Measurements from ENCODE around the gene DNAJC4.

DNAJC4 gene

DNA sequence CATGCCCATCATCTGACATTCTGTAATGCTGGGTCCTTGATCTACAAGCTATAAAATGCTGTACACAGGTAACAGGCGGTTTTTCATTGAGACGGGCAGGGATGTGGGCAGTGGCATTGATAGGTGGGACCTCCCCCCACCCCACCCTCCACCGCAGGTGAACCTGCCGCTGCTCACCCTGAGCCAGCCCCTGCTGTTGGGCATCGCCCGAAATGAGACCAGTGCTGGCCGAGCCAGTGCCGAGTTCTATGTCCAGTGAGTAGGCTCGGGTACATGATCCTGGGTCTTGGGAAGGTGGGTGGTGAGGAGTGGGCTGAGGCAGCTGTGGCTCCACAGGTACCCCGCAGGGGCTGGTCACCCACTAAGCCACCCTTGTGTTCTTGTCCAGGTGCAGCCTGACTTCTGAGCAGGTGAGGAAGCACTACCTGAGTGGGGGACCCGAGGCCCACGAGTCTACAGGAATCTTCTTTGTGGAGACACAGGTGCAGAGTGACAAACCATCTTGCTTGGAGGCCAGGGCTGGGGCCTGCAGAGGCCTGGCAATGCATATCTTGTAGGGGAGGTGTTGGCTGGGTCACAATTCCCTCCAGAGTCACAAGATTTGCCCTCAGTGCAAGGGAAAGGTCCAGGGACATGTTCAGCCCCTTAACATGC lies 1.1 kb upstream of the DNAJC4 start:
- no peak for FAIRE-seq

DNA sequence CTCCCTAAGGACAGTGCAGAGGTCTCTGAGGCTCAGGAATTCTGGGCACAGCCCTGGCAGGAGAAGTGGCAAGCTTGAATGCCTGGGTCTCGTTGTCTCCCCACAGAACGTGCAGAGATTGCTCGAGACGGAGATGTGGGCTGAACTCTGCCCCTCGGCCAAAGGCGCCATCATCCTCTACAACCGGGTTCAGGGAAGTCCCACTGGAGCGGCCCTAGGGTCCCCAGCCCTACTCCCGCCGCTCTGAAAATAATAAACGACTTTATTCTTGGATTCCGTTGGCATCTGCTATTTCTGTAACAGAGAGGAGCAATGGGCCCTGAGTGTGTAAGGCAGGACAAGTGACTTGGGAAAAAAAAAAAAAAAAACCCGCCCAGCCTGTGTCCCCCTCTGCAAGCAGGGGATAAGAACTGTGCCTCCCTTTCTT lies 591 bp upstream of the DNAJC4 start:
- FAIRE-seq (no peak), DNase-seq (ENCODE audit: low spot score) (no peak)

More for the DNA sequence above, 1.1 kb upstream of the DNAJC4 start:
- no peak for DNase-seq (ENCODE audit: low spot score)

DNA sequence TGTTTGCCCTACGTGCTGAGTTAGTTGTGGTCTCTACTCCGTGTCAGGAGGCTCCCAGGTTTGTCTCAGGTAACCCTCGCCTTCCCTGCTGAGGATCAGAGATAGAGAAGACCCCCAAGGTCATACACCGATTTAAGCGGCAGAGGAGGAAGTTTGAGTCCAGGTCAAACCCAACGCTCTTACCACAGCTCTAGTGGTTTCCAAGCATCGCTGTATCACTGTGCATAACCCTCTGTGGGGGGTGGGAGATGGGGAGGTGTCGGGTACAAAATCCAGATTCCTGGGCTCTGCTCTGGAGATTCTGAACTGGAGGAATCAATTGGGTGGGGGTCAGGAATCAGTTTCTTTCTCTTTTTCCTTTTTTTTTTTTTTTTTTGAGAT lies 627 bp downstream of the DNAJC4 start:
- DNase-seq (ENCODE audit: low spot score) (no peak), FAIRE-seq (no peak)

DNA sequence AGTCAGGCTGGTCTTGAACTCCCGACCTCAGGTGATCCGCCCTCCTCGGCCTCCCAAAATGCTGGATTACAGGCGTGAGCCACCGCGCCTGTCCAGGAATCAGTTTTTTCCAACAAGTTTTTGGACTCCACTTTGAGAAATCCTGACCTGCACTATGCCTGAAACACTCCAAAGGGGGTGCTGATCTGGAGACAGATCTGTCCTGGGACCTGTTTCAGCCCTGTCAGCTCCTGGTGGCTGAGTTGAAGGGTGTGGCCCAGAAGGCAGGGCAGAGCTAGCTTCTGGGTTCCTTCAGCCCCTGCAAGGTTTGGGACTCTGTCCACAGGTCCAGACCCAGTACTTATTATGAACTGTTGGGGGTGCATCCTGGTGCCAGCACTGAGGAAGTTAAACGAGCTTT lies 1.2 kb downstream of the DNAJC4 start:
- FAIRE-seq, result no peak

DNA sequence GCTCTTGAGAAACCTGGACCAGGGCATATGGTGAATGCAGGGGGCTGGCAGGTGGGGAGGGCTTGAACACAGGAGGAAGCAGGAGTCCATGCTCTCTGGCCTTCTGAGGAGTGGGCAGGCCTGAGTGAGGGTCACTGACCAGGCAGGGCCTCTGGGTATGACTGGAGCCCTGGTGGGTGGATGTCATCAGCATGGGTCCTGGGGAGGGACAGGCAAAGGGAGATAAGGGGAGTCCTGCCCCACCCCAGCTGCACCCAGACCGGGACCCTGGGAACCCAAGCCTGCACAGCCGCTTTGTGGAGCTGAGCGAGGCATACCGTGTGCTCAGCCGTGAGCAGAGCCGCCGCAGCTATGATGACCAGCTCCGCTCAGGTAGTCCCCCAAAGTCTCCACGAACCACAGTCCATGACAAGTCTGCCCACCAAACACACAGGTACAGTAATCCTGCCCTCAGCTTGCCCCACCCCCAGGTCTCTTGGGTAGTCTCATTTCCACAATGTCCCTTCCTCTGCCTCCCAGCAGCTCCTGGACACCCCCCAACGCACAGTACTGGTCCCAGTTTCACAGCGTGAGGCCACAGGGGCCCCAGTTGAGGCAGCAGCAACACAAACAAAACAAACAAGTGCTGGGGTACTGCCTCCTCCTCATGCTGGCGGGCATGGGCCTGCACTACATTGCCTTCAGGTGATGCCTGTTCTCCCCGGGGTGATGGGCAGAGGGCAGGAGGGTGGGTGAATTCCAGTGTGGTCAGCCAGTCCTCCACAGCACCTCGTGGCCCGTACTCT lies 2.0 kb downstream of the DNAJC4 start:
- FAIRE-seq (no peak), DNase-seq (ENCODE audit: low spot score) (no peak)

More for the DNA sequence above, 1.2 kb downstream of the DNAJC4 start:
- no peak for DNase-seq (ENCODE audit: low spot score)

DNA sequence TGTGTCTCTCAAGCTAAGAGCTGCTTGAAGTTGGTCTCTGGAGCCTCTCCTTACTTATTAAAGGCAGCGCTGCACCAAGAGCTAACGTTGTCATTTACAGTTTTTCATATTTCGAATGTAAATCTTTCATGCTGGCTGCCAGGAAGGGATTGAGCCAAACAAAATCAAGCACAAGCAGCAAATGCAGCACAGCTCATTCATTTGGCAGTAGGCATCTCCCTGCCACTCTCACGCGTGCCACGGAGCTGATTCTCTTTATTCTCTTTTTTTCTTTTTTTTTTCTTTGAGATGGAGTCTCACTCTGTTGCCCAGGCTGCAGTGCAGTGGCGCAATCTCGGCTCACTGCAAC lies 2.6 kb downstream of the DNAJC4 start:
- FAIRE-seq, result no peak
- no peak for DNase-seq (ENCODE audit: low spot score)

DNA sequence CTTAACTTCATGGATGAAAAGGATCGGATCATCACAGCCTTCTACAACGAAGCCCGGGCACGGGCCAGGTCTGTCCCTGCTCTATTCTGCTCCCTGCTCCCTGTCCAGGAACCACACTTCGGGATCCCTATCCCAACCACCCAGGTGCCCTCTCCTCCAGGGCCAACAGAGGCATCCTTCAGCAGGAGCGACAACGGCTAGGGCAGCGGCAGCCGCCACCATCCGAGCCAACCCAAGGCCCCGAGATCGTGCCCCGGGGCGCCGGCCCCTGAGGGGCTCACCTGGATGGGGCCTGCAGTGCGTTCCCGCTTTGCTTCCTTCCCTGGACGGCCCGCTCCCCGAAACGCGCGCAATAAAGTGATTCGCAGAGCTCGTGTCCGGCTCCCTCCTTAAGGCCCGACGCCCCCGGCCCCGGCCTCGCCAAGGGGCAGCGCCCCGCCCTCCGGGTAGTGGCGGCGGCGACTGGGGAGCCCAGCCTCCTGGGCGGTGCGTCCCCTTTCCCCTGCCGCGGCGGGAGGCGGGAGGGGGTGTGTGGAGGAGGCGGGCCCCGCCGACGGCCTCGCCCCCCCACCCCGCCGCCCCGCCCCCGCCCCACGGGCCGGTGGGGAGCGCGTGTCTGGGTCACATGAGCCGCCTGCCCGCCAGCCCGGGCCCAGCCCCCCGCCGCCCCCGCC lies 3.7 kb downstream of the DNAJC4 start, which contains the start of gene VEGFB:
VEGFB (plus strand) TSS at position 672 of the 674 bp plus-strand sequence. CDS start 250 bp downstream, outside the sequence.
- FAIRE-seq (no peak), DNase-seq (ENCODE audit: low spot score) (no peak)

DNA sequence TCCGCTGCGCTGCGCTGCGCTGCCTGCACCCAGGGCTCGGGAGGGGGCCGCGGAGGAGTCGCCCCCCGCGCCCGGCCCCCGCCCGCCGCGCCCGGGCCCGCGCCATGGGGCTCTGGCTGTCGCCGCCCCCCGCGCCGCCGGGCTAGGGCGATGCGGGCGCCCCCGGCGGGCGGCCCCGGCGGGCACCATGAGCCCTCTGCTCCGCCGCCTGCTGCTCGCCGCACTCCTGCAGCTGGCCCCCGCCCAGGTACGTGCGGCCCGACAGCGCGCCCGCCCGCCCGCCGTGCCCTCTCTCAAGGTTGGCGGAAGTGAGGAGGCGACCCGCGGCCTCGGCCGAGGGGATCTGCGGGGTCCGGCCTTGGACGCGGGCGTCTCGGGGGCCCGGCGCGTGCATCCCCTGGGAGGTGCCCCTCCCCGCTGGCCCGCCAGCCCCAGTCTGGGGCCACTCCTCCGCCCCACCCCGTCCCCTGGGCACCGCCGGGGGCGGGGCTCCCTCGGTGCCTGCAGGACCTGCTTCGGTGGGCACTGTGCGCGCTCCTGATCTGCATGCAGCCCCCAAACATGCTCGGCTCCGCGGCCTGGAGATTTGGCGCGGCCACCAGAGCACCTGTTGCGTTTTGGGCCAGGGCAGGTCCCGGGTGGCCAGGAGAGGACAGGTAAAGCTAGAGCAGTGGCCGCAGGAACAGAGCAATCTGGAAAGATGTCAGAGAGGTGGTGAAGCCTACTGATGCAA lies 4.5 kb downstream of the DNAJC4 start:
- DNase-seq (ENCODE audit: low spot score) (no peak), FAIRE-seq (no peak)

DNA sequence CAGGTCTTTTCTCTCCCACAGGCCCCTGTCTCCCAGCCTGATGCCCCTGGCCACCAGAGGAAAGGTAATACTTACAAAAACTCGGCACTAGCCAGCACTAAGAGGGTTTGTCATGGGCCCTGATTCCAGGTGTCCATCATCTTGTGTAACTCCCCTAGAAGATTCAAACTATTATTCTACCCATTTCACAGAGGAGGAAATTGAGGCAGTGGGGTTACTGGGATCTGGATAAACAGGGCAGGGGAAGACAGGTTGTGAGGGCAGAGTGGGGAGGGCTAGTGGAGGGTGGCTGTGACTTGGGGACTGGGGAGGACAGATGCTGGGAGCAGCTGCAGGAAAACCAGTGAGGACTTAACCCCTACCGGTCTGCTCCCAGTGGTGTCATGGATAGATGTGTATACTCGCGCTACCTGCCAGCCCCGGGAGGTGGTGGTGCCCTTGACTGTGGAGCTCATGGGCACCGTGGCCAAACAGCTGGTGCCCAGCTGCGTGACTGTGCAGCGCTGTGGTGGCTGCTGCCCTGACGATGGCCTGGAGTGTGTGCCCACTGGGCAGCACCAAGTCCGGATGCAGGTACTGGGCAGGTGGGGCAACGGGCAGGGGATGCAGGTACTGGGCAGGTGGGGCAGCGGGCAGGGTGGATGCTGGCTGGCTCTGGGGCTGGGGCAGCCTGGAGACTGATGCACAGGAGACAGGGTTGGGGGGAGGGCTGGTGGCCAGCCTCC lies 5.3 kb downstream of the DNAJC4 start:
- no peak for DNase-seq (ENCODE audit: low spot score)
- no peak for FAIRE-seq

DNA sequence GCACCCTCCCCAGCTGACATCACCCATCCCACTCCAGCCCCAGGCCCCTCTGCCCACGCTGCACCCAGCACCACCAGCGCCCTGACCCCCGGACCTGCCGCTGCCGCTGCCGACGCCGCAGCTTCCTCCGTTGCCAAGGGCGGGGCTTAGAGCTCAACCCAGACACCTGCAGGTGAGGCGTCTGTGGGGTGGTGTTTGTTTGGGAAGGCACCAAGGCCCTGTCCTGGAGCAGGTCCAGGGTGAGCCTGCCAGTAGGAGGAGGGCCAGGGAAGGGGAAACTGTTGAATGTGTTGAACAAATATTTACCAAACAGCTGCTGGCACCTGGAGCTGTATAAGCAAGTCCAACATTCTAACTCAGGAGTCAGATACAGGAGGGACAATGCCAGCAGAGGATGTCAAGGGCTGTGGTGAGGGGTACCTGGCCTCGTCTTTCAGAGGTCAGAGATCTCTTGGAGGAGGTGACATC lies 7.2 kb downstream of the DNAJC4 start:
- no peak for FAIRE-seq
- DNase-seq (ENCODE audit: low spot score), result no peak

DNA sequence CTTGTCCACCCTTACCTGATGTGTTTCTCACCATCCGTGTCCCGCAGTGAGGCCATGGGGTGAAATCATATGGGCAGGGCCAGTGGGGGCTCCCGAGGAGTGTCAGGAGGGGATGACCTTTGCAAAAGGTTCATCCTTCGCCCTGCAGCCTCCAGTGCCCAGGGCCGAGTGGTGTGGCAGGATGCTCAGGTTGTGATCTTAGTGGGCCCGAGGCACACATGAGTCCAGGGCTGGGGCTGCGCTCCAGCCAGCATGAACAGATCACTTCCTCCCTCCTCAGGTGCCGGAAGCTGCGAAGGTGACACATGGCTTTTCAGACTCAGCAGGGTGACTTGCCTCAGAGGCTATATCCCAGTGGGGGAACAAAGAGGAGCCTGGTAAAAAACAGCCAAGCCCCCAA lies 7.7 kb downstream of the DNAJC4 start:
- no peak for FAIRE-seq
- no peak for DNase-seq (ENCODE audit: low spot score)

DNA sequence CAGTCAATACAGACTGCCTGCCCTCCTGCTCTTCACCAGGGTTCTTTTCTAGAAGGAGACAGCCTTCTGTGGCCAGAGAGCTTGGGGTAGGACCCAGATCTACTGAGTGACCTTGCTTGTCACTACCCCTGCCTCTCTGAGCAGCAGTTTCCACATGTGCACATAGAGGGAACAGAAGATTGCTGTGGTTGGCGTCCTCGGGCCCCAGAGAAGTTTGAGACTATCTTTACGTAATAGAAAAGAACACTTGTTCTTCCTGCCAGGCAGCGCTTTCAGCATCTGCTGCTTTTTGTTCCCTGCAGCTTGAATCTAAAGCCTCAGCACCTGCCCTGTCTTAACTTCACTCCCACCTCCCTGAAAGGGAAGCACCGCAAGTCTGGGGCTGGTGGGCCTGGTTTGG lies 8.7 kb downstream of the DNAJC4 start:
- DNase-seq (ENCODE audit: low spot score) (no peak), FAIRE-seq (no peak)

DNA sequence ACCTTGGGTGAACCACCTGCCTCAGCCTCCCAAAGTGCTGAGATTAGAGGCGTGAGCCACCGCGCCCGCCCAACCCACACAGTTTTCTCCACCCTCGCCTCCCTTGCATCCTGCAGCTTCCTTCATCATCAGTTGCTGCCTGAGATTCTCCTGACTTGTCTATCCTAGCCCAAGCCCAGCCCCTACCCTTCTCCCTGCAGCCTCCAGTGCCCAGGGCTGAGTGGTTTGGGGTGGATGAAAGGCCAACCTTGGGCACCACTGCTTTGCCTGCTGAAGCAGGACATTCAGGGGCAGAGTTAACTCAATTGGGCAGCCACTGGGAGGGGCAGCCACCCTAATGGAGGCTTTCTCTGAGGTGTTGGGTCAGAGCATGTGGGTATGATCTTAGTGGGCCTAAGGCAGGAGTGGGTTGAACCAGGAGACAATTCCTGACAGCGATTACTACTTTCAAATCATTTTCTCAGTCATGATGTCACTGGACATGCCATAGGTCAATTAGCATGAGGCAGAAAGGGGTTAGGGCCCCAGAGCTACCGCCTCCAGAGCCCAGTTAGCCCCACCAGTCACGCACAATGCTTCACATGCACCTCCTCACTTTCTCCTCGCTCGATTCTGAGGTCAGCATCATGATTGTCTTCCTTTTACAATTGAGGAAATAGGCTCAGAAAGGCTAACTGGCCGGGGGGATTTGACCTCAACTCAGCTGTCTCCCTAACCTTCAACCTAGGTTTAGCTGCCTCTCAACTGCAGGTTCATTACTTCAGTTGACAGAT lies 9.5 kb downstream of the DNAJC4 start:
- FAIRE-seq (no peak), DNase-seq (ENCODE audit: low spot score) (no peak)

DNA sequence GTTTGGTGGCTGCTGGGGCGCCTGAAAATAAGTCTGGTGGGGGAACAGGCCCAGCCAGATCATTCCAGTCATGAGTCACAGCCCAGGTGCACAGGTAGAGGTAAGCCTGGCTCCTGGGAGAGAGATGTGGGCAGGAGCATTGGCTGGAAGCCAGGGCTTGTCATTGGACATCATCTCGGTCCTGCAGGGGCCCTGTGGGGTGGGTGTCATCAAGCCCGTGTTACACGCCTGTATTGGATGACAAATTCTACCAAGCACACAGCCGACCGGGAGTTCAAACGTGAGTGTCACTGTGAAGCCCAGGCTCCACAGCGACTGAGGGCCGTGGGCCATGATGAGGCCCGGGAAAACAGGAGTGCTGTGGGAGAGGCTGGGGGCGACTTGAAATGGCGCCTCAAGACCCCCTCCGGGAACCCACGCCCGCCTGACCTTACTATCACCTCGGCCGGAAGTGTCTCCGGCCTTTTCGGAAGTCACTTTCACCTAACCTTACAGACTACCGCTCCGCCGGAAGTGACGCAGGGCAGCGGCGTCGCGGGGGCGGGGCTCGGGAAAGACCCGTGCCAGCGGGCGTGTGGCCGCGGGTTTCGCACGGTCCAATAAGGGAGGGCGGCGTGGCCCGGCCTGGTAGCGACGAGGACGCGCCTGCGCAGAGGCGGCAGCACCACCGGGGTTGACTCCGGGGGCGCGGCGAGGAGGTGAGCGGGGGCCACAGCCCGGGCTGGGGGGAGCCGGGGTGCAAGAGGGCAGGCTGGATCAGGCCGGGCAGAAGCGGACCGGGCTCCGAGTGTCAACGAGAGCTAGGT lies 10.3 kb downstream of the DNAJC4 start, which contains the start of gene FKBP2:
FKBP2 (plus strand) TSS at position 661 of the 806 bp plus-strand sequence. CDS start 1,293 bp downstream, outside the sequence.
- FAIRE-seq (no peak), DNase-seq (ENCODE audit: low spot score) (peak; percentile 88)

DNA sequence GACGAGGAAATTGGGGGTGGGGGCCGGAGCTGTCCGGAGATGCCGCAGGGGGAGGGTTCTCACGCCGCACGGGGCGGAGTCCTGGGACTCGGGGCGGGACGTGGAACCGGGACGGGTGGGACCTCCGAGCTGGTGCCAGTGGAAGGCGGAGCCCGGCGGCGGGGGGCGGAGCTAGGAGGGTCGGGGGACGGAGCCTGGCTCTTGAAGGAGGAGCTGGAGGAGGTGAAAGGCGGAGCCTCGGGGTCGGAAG lies 10.8 kb downstream of the DNAJC4 start:
- DNase-seq (ENCODE audit: low spot score), result no peak
- FAIRE-seq, result no peak

DNA sequence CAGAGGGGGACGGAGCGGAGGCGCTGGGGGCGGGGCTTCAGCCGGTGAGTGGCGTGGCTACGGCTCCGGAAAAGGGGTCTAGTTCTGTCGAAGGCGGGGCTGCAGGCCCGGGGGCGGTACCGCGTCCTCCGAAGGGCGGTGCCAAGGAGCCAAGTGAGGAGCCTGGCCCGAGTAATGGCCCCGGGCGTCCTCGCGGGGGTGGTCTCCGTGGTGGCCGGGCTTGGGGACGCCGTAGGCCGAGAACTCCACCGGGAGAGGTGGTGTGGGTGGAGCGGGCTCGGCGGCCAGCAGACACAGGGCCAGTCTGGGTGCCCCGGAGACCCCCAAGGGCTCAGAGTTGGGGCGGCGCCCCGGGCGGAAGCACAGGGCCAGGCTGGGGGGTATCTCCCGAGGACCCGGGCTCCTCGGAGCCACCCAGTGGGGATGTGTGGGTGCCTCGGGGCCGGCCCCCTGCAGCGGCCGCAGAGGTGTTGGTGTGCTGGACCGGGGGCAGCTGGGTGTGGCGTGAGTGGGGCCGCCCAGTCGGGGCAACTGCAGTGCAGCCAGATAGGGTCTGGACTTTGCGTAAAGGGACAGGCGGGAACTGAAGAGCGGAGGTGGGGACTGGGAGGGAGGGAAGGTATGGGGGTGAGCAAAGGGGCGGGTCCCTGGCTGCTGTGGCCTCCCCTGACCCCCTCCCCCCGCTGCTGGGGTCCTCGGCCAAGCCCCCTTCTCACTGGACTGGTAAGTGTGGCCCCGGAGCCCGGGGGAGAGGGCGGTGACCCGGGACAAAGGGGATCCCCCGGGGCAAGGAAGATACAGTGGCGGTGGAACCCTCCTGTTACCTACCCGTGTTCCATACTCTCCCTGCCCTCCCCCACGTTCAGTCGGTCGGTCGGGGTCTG lies 11.4 kb downstream of the DNAJC4 start:
- FAIRE-seq, result peak; percentile 72

DNA sequence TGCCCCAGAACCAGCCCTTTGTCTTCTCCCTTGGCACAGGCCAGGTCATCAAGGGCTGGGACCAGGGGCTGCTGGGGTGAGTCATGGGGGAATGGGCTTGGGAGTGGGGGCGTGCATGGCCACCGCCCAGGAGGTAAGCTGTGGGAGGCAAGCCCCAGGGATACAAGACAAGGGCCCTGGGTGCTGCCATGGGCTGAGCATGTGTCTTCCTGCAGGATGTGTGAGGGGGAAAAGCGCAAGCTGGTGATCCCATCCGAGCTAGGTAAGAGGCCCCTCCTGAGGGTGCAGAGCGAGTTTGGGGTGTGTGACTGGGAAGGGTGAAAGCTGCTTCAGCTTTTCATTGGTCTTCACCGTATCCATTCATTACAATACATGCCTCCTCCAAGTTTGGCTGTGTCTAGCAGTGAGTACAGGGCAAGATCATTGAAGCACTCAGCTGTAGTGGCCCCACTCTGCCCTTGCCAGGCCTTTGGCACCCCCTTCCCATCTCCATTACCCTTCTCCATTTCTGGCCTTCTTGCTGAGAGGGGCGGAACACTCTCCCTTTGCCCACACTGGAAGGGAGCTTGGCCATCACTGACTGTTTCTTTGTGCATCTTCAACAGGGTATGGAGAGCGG lies 13.0 kb downstream of the DNAJC4 start:
- DNase-seq (ENCODE audit: low spot score) (no peak), FAIRE-seq (no peak)

More for the DNA sequence above, 11.4 kb downstream of the DNAJC4 start:
- peak; percentile 95 for DNase-seq (ENCODE audit: low spot score)

DNA sequence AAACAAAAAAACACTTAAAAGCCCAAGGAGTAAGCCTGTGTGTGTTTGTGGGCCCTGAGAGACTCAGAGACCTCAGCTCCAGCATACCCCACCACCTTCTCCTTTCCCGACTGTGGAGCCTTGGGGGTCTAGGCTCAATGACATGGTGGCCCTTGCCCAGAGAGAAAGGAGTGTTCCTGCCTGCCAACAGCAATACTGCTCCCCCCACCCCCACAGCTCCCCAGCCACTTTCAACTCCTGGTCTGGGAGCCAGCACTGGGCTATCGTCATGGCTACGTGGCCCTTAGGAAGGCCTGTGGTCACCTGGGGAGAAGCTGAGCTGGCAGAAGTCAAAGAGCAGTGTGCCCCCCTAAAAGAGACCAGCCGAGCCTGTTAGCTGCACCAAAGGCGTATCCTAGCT lies 13.8 kb downstream of the DNAJC4 start:
- DNase-seq (ENCODE audit: low spot score) (no peak), FAIRE-seq (no peak)

Data from RCC 7860 (cell line).